B cell (primary cell): ENCODE measurements around the gene PPFIA1.

ENCODE experiments used
- EZH2 ChIP-seq: IDR thresholded peaks from 2 replicates; pipeline ENCODE4 v1.6.1; 2012; ENCODE audit warnings: borderline replicate concordance, low read depth, mild to moderate bottlenecking, moderate library complexity, low read length; ENCODE audit not compliant: insufficient read depth, poor library complexity, severe bottlenecking
- TF ChIP-seq, protein P1 (sequence below): fragments of 200-600 bp; IDR thresholded peaks from one replicate; pipeline ENCODE4 v1.8.0; 2022; ENCODE audit warnings: antibody characterized with exemption, mild to moderate bottlenecking

DNA sequence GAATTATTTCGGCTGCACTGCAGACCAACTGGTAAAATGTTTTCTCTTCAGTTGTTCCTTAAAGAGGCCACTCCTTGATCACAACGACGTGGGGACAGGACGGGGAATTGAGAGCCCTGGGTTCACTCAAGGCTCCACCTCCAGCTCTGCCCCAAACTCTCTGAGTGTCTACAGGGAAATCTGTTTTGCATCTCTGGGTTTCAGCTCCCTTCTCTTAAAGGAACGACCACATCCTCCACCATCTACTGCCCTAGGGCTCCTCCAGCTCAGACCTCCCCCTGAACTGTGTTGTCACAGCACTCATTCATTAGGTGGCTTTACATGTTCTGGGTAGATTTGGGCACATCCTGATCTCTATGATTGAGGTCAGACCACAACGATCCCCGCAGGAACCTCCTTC is 5.1 kb upstream of the PPFIA1 start:
- TF ChIP-seq, protein P1, sequence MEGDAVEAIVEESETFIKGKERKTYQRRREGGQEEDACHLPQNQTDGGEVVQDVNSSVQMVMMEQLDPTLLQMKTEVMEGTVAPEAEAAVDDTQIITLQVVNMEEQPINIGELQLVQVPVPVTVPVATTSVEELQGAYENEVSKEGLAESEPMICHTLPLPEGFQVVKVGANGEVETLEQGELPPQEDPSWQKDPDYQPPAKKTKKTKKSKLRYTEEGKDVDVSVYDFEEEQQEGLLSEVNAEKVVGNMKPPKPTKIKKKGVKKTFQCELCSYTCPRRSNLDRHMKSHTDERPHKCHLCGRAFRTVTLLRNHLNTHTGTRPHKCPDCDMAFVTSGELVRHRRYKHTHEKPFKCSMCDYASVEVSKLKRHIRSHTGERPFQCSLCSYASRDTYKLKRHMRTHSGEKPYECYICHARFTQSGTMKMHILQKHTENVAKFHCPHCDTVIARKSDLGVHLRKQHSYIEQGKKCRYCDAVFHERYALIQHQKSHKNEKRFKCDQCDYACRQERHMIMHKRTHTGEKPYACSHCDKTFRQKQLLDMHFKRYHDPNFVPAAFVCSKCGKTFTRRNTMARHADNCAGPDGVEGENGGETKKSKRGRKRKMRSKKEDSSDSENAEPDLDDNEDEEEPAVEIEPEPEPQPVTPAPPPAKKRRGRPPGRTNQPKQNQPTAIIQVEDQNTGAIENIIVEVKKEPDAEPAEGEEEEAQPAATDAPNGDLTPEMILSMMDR: no peak
- TF ChIP-seq EZH2: no peak
